Measurements from ENCODE around the gene CLCA1. TPM values are rescaled to one million over a fixed set of nuclear protein-coding genes. Genes with fewer than 3 reads are reported as not detected.

Gene CLCA1
- polyA plus RNA-seq, 1 of the 3 experiments (the other 2 are of a cell fraction) = not detected

DNA sequence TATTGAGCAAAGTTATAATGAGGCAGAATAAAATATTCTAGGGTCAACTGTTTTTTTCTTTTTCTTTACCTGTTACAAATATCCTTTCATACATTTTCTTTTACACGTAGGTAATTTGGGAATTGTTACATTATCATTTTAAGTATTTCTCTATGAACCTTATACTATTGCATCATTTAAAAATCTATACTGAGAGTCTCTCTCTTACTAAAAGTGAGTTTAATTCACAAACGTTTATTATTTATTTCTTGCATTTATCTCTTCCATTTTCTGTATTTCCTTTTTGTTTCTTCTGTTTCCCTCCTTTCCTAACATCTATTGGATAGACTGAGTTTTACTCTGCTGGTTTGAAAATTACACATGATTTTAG, 52.8 kb downstream of the CLCA1 start:
- Histone ChIP-seq H3K4me2 (no peak overlapping the region), H3K4me3 (ENCODE audit: low read depth in 2 of 2, low read length in 1 of 2) (no peak overlapping the region), H3K9me2 (no peaks in the 10 kb centered on the region), H2AFZ (ENCODE audit: low read depth) (no peak overlapping the region), H3K9me3 (no peaks in the 10 kb centered on the region), H3K4me1 (ENCODE audit: control insufficient read depth in 1 of 2, insufficient read depth in 2 of 2, low read depth in 1 of 2, low read length in 1 of 2) (no peaks in the 10 kb centered on the region), H4K20me1 (ENCODE audit: insufficient read depth) (no peaks in the 10 kb centered on the region), H3F3A (replicated peaks; ENCODE audit: insufficient read depth) (no peaks in the 10 kb centered on the region), H3K27ac (ENCODE audit: low read depth in 2 of 2, low read length in 1 of 2) (no peak overlapping the region), H3K9ac (no peak overlapping the region), H3K27me3 (ENCODE audit: insufficient read depth) (no peaks in the 10 kb centered on the region), H3K36me3 (replicated peaks in 1 of 2; ENCODE audit: control insufficient read depth in 1 of 2, insufficient read depth in 2 of 2, low read length in 1 of 2) (no peaks in the 10 kb centered on the region), H3K79me2 (ENCODE audit: insufficient read depth) (no peaks in the 10 kb centered on the region)
- POLR2A ChIA-PET = no interaction called here
- 16% methylated on average over 2 of the region's 2 CpGs for WGBS (ENCODE audit: low lambda C conversion rate)
- TF ChIP-seq SIN3A (IDR thresholded peaks at IDR 0.05; ENCODE audit: borderline replicate concordance, low read depth, low read length) (no peak), EP300 (IDR thresholded peaks at IDR 0.05; ENCODE audit: borderline replicate concordance in 1 of 2, low read depth in 1 of 2, low read length in 1 of 2) (no peak), YY1 (IDR thresholded peaks at IDR 0.05; ENCODE audit: low read depth) (no peak), RCOR1 (IDR thresholded peaks at IDR 0.05; ENCODE audit: low read length) (no peak), ELF1 (IDR thresholded peaks at IDR 0.05) (no peak), RFX5 (IDR thresholded peaks at IDR 0.05; ENCODE audit: low read length) (no peak), FOXM1 (IDR thresholded peaks at IDR 0.05; ENCODE audit: low read depth) (no peak), REST (IDR thresholded peaks at IDR 0.05; ENCODE audit: low read depth, low read length) (no peak), POLR2AphosphoS5 (IDR thresholded peaks at IDR 0.05; ENCODE audit: low read depth, low read length) (no peak), NRF1 (IDR thresholded peaks at IDR 0.05; ENCODE audit: low read depth, low read length) (no peak)
- TF ChIP-seq, protein P1, sequence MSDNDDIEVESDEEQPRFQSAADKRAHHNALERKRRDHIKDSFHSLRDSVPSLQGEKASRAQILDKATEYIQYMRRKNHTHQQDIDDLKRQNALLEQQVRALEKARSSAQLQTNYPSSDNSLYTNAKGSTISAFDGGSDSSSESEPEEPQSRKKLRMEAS (IDR thresholded peaks at IDR 0.05; ENCODE audit: low read depth) = no peak
- TF ChIP-seq, protein P2, sequence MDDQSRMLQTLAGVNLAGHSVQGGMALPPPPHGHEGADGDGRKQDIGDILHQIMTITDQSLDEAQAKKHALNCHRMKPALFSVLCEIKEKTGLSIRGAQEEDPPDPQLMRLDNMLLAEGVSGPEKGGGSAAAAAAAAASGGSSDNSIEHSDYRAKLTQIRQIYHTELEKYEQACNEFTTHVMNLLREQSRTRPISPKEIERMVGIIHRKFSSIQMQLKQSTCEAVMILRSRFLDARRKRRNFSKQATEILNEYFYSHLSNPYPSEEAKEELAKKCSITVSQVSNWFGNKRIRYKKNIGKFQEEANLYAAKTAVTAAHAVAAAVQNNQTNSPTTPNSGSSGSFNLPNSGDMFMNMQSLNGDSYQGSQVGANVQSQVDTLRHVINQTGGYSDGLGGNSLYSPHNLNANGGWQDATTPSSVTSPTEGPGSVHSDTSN (IDR thresholded peaks at IDR 0.05) = no peak
- CTCF ChIA-PET = interaction anchor here (0.5 kb wide), 1 partner anchor 30 kb away, joined by 3 read pairs; no protein-coding TSS in a partner anchor
- DNase-seq = no peak

DNA sequence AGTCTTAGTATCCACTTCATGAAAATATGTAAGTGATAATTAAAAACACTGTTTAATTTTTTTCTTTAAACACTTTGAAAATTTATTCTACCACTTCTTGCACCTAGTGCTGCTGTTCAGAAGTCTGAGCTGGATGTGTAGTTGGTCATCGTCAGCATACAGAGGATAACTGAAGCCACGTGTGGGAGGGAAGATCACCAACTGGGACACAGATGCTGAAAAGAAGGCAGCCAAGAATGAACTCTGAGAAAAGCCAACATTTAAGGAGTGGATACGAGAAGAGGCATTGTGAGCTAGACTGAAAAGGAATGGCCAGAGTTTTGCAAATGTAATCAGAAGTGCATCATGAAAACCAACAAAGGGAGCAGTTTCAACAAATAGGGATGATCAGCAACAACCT, 53.5 kb downstream of the CLCA1 start:
- ChIA-PET CTCF (interaction anchor here (0.5 kb wide), 1 partner anchor 31 kb away, joined by 3 read pairs; no protein-coding TSS in a partner anchor), POLR2A (no interaction called here)
- no peaks in the 10 kb centered on the region for H3F3A ChIP-seq (replicated peaks; ENCODE audit: insufficient read depth)
- H3K9ac ChIP-seq = no peak overlapping the region
- WGBS (ENCODE audit: low lambda C conversion rate) = 4% methylated on average over 3 of the region's 3 CpGs
- H3K4me1 ChIP-seq (ENCODE audit: control insufficient read depth in 1 of 2, insufficient read depth in 2 of 2, low read depth in 1 of 2, low read length in 1 of 2) = no peaks in the 10 kb centered on the region
- H2AFZ ChIP-seq (ENCODE audit: low read depth) = no peak overlapping the region
- H3K9me2 ChIP-seq = no peaks in the 10 kb centered on the region
- H3K4me2 ChIP-seq = no peak overlapping the region
- TF ChIP-seq TAF1 (IDR thresholded peaks at IDR 0.05; ENCODE audit: borderline replicate concordance, low read depth, low read length) (no peak), CHD2 (IDR thresholded peaks at IDR 0.05; ENCODE audit: low read length, partially characterized antibody) (no peak), FOXJ3 (CRISPR knock-in tag; IDR thresholded peaks at IDR 0.05) (no peak), TCF12 (IDR thresholded peaks at IDR 0.05) (no peak)
- TF ChIP-seq, protein P3, sequence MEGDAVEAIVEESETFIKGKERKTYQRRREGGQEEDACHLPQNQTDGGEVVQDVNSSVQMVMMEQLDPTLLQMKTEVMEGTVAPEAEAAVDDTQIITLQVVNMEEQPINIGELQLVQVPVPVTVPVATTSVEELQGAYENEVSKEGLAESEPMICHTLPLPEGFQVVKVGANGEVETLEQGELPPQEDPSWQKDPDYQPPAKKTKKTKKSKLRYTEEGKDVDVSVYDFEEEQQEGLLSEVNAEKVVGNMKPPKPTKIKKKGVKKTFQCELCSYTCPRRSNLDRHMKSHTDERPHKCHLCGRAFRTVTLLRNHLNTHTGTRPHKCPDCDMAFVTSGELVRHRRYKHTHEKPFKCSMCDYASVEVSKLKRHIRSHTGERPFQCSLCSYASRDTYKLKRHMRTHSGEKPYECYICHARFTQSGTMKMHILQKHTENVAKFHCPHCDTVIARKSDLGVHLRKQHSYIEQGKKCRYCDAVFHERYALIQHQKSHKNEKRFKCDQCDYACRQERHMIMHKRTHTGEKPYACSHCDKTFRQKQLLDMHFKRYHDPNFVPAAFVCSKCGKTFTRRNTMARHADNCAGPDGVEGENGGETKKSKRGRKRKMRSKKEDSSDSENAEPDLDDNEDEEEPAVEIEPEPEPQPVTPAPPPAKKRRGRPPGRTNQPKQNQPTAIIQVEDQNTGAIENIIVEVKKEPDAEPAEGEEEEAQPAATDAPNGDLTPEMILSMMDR (IDR thresholded peaks at IDR 0.05) = no peak
- TF ChIP-seq, protein P2 (IDR thresholded peaks at IDR 0.05) = no peak
- H3K4me3 ChIP-seq (ENCODE audit: low read depth in 2 of 2, low read length in 1 of 2) = no peak overlapping the region
- H3K9me3 ChIP-seq = no peaks in the 10 kb centered on the region
- no peaks in the 10 kb centered on the region for H4K20me1 ChIP-seq (ENCODE audit: insufficient read depth)
- no peaks in the 10 kb centered on the region for H3K27me3 ChIP-seq (ENCODE audit: insufficient read depth)
- DNase-seq = no peak
- no peak overlapping the region for H3K27ac ChIP-seq (ENCODE audit: low read depth in 2 of 2, low read length in 1 of 2)
- H3K36me3 ChIP-seq (replicated peaks in 1 of 2; ENCODE audit: control insufficient read depth in 1 of 2, insufficient read depth in 2 of 2, low read length in 1 of 2) = no peaks in the 10 kb centered on the region
- H3K79me2 ChIP-seq (ENCODE audit: insufficient read depth) = no peaks in the 10 kb centered on the region

Data from SK-N-SH (cell line).